ENCODE data around the gene C19orf53. TPM values are rescaled to one million over a fixed set of nuclear protein-coding genes. Genes with fewer than 3 reads are reported as not detected.

C19orf53 gene
- total RNA-seq, 1 donor from 2014 or later, result 90.1 TPM

DNA sequence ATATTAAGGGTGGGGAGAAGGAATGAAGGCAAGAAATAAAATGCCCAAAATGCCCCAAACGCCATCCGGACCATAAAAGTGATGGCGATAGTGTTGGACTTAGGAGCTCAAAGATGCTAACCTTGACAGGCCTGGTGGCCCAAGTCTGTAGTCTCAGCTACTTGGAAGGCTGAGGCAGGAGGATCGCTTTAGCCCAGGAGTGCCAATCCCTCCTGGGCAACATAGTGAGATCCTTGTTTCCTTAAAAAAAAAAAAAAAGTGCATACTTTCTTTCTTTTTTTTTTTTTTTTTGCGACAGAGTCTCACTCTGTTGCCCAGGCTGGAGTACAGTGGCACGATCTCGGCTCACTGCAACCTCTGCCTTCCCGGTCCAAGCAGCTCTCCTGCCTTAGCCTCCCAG is 41.9 kb upstream of the C19orf53 start:
- TF ChIP-seq, protein P1, sequence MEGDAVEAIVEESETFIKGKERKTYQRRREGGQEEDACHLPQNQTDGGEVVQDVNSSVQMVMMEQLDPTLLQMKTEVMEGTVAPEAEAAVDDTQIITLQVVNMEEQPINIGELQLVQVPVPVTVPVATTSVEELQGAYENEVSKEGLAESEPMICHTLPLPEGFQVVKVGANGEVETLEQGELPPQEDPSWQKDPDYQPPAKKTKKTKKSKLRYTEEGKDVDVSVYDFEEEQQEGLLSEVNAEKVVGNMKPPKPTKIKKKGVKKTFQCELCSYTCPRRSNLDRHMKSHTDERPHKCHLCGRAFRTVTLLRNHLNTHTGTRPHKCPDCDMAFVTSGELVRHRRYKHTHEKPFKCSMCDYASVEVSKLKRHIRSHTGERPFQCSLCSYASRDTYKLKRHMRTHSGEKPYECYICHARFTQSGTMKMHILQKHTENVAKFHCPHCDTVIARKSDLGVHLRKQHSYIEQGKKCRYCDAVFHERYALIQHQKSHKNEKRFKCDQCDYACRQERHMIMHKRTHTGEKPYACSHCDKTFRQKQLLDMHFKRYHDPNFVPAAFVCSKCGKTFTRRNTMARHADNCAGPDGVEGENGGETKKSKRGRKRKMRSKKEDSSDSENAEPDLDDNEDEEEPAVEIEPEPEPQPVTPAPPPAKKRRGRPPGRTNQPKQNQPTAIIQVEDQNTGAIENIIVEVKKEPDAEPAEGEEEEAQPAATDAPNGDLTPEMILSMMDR (IDR thresholded peaks at IDR 0.05; ENCODE audit: unreplicated experiment), result no peak
- H3K36me3 Mint-ChIP-seq (ENCODE audit: insufficient read depth), result peaks cover 2% of the 10 kb centered on the region
- no peak overlapping the region for H3K27ac Mint-ChIP-seq
- no peaks in the 10 kb centered on the region for H3K27me3 Mint-ChIP-seq
- no peaks in the 10 kb centered on the region for H3K9me3 Mint-ChIP-seq (ENCODE audit: low read depth)
- peaks cover 7% of the 10 kb centered on the region for H3K4me1 Mint-ChIP-seq (ENCODE audit: low read depth)
- peak overlapping the region; percentile 68 for H3K4me3 Mint-ChIP-seq (ENCODE audit: low read depth)
- no peak for DNase-seq (ENCODE audit: low spot score, unreplicated experiment)

DNA sequence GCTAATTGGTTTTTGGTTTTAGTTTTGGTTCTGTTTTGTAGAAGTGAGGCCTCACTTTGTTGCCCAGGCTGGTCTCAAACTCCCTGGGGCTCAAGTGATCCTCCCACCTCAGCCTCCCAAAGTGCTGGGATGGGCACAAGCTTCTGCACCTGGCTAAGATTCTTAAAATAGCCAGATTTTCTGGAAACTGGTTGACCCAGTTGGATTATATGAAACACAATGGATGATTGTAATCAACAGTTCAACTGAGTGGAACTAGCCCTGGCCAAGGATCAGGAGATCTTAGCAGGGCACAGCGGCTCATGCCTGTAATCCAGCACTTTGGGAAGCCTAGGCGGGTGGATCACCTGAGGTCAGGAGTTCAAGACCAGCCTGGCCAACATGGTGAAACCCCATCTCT is 39.5 kb upstream of the C19orf53 start:
- H3K36me3 Mint-ChIP-seq (ENCODE audit: insufficient read depth), result peaks cover 6% of the 10 kb centered on the region
- TF ChIP-seq, protein P1 (IDR thresholded peaks at IDR 0.05; ENCODE audit: unreplicated experiment), result no peak
- H3K4me3 Mint-ChIP-seq (ENCODE audit: low read depth), result no peak overlapping the region
- peaks cover 7% of the 10 kb centered on the region for H3K4me1 Mint-ChIP-seq (ENCODE audit: low read depth)
- no peaks in the 10 kb centered on the region for H3K9me3 Mint-ChIP-seq (ENCODE audit: low read depth)
- H3K27ac Mint-ChIP-seq, result no peak overlapping the region
- no peak for DNase-seq (ENCODE audit: low spot score, unreplicated experiment)
- H3K27me3 Mint-ChIP-seq, result no peaks in the 10 kb centered on the region

DNA sequence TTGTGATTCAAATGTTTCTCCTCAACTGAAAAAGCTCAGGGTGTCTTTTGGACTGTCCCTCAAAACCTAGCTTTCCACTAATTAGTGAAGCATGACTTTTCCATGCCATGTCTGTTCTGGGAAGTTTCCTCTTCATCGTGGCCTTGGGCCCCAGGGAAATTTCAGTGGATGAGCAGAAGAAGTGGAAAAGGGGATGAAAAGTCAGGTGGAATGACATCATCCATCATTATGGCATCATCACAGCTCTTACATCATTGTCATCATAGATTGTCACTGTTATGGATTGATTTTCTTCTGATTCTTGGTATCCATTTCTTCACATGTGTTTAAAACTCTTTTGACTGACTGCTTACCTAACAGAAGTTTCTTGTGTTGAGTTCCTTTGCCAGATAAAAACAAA is 36.2 kb upstream of the C19orf53 start:
- H3K36me3 Mint-ChIP-seq (ENCODE audit: insufficient read depth), result peaks cover 17% of the 10 kb centered on the region
- no peaks in the 10 kb centered on the region for H3K4me1 Mint-ChIP-seq (ENCODE audit: low read depth)
- no peak overlapping the region for H3K4me3 Mint-ChIP-seq (ENCODE audit: low read depth)
- TF ChIP-seq, protein P1 (IDR thresholded peaks at IDR 0.05; ENCODE audit: unreplicated experiment), result no peak
- DNase-seq (ENCODE audit: low spot score, unreplicated experiment), result no peak
- no peaks in the 10 kb centered on the region for H3K27me3 Mint-ChIP-seq
- peak overlapping the region; percentile 29 for H3K27ac Mint-ChIP-seq
- H3K9me3 Mint-ChIP-seq (ENCODE audit: low read depth), result no peaks in the 10 kb centered on the region

DNA sequence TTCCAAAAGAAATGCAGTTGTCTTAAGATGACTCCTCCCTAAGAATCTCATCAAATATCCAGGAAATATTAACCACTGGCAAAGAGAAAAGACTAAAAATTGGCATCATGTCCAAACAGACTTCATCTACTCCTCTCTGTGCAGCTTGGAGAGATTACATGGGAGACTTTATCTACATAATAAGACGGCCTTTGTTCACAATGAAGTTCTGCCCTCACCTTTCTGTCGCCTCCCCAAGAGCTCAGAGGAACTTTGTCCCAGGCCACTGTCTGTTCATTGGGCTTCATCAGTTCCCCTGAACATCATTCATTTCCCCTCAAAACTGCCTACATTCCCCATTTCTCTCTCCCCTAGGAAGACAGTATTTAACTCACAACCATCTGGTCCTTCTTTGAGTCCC is 32.4 kb upstream of the C19orf53 start:
- TF ChIP-seq, protein P1 (IDR thresholded peaks at IDR 0.05; ENCODE audit: unreplicated experiment), result no peak
- no peaks in the 10 kb centered on the region for H3K27me3 Mint-ChIP-seq
- no peak overlapping the region for H3K27ac Mint-ChIP-seq
- H3K4me1 Mint-ChIP-seq (ENCODE audit: low read depth), result peaks cover 5% of the 10 kb centered on the region
- no peak for DNase-seq (ENCODE audit: low spot score, unreplicated experiment)
- peaks cover 15% of the 10 kb centered on the region for H3K36me3 Mint-ChIP-seq (ENCODE audit: insufficient read depth)
- no peak overlapping the region for H3K4me3 Mint-ChIP-seq (ENCODE audit: low read depth)
- peaks cover under 1% of the 10 kb centered on the region for H3K9me3 Mint-ChIP-seq (ENCODE audit: low read depth)

DNA sequence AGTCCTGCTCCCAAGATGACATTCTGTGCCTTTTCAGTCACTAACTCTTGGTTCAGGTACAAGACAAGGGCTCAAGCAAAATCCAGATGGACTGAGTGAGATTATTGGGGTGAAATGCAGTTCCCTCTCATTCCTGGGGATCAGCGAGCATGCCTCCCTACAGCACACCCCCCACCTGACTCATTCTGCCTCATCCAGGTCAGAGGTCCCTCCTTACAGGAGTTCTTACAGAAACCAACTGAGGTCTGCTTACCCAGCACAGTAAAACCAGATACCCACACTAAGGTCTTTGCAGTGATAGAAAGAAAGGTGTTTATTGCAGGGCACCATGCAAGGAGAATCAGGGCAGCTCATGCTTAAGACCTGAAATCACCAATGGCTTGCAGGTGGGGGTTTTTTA is 31.5 kb upstream of the C19orf53 start:
- H3K27me3 Mint-ChIP-seq, result no peaks in the 10 kb centered on the region
- H3K27ac Mint-ChIP-seq, result peak overlapping the region; percentile 55
- H3K4me3 Mint-ChIP-seq (ENCODE audit: low read depth), result no peak overlapping the region
- peaks cover 5% of the 10 kb centered on the region for H3K4me1 Mint-ChIP-seq (ENCODE audit: low read depth)
- peaks cover 5% of the 10 kb centered on the region for H3K9me3 Mint-ChIP-seq (ENCODE audit: low read depth)
- no peak for DNase-seq (ENCODE audit: low spot score, unreplicated experiment)
- TF ChIP-seq, protein P1 (IDR thresholded peaks at IDR 0.05; ENCODE audit: unreplicated experiment), result no peak
- H3K36me3 Mint-ChIP-seq (ENCODE audit: insufficient read depth), result peaks cover 15% of the 10 kb centered on the region
